Testis (tissue), 2 donors: Measurements from ENCODE around the gene KIF26B.

ENCODE experiments used
- POLR2A ChIP-seq: fragments of 450-650 bp; IDR thresholded peaks from one replicate; pipeline ENCODE4 v1.6.1; 2017; ENCODE audit warnings: antibody characterized with exemption, mild to moderate bottlenecking, moderate library complexity
- TF ChIP-seq, protein P1 (sequence below), 3 experiments: fragments of 450-650 bp in 2 of 3; fragments of 200-600 bp in 1 of 3; sonication (generic) in 1 of 3; IDR thresholded peaks; one replicate each; pipeline ENCODE4 v1.5.1; 2016 to 2019; ENCODE audit warnings: antibody characterized with exemption in 3 of 3, mild to moderate bottlenecking in 2 of 3, moderate library complexity in 1 of 3

GRCh38 chr1:245702346-245702745 lies 547.6 kb downstream of the KIF26B start:
- TF ChIP-seq POLR2A: no peak
- TF ChIP-seq, protein P1, sequence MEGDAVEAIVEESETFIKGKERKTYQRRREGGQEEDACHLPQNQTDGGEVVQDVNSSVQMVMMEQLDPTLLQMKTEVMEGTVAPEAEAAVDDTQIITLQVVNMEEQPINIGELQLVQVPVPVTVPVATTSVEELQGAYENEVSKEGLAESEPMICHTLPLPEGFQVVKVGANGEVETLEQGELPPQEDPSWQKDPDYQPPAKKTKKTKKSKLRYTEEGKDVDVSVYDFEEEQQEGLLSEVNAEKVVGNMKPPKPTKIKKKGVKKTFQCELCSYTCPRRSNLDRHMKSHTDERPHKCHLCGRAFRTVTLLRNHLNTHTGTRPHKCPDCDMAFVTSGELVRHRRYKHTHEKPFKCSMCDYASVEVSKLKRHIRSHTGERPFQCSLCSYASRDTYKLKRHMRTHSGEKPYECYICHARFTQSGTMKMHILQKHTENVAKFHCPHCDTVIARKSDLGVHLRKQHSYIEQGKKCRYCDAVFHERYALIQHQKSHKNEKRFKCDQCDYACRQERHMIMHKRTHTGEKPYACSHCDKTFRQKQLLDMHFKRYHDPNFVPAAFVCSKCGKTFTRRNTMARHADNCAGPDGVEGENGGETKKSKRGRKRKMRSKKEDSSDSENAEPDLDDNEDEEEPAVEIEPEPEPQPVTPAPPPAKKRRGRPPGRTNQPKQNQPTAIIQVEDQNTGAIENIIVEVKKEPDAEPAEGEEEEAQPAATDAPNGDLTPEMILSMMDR (IDR thresholded peaks at IDR 0.05): no peak
